H54 (cell line): ENCODE results near the gene CRABP2.

Experiments used
- DNase-seq: peaks from one replicate; pipeline ENCODE4 v3.0.0; 2011; ENCODE audit warnings: low spot score, mixed read lengths; ENCODE audit not compliant: insufficient read length
- FAIRE-seq: peaks from 3 replicates; lab custom pipeline; 2011; peaks lifted over from hg19 to GRCh38; lab: Jason Lieb, UNC
- POLR2A ChIP-seq: IDR thresholded peaks from 2 replicates; pipeline ENCODE4 v1.6.1; 2011; ENCODE audit warnings: low read depth, mild to moderate bottlenecking, low read length

Gene CRABP2

GRCh38 chr1:156746728-156747631, 41.6 kb upstream of the CRABP2 start:
- no peak for FAIRE-seq
- peak; percentile 83 for DNase-seq
- peak; percentile 34 for TF ChIP-seq POLR2A

- DNase-seq = no peak
- TF ChIP-seq POLR2A = no peak
- FAIRE-seq = no peak
Observed at GRCh38 chr1:156746406-156746727, 41.0 kb upstream of the CRABP2 start.

GRCh38 chr1:156745881-156746280, 40.5 kb upstream of the CRABP2 start:
- TF ChIP-seq POLR2A = no peak
- no peak for DNase-seq
- FAIRE-seq = no peak

GRCh38 chr1:156744786-156745419, 39.5 kb upstream of the CRABP2 start:
- DNase-seq (no peak), FAIRE-seq (no peak)
- TF ChIP-seq POLR2A = no peak

- DNase-seq (no peak), FAIRE-seq (no peak)
- no peak for TF ChIP-seq POLR2A
Observed at GRCh38 chr1:156744344-156744743, 39.0 kb upstream of the CRABP2 start.

GRCh38 chr1:156743367-156744302, 38.3 kb upstream of the CRABP2 start:
- FAIRE-seq (no peak), DNase-seq (no peak)
- no peak for TF ChIP-seq POLR2A

GRCh38 chr1:156742801-156743200, 37.4 kb upstream of the CRABP2 start:
- TF ChIP-seq POLR2A = no peak
- no peak for DNase-seq
- FAIRE-seq = no peak

GRCh38 chr1:156742017-156742416, 36.6 kb upstream of the CRABP2 start:
- no peak for TF ChIP-seq POLR2A
- DNase-seq = no peak
- FAIRE-seq = no peak

GRCh38 chr1:156741481-156741983, 36.1 kb upstream of the CRABP2 start:
- TF ChIP-seq POLR2A = no peak
- DNase-seq (no peak), FAIRE-seq (no peak)

- TF ChIP-seq POLR2A = peak; percentile 34; the same call in 1 of the 2 replicates
- FAIRE-seq = peak; percentile 55
Observed at GRCh38 chr1:156740741-156741480, 35.5 kb upstream of the CRABP2 start, which contains the start of gene MRPL24. TSS of gene MRPL24 (minus strand) at chr1:156741088. CDS start at chr1:156738704, 2,384 bp downstream.

GRCh38 chr1:156740237-156740740, 34.9 kb upstream of the CRABP2 start:
- FAIRE-seq = no peak
- no peak for TF ChIP-seq POLR2A
- no peak for DNase-seq

More at GRCh38 chr1:156740741-156741480, 35.5 kb upstream of the CRABP2 start, which contains the start of gene MRPL24:
- peak; percentile 83 for DNase-seq

- no peak for FAIRE-seq
- no peak for TF ChIP-seq POLR2A
Observed at GRCh38 chr1:156738916-156739315, 33.5 kb upstream of the CRABP2 start.

More at GRCh38 chr1:156738916-156739315, 33.5 kb upstream of the CRABP2 start:
- no peak for DNase-seq
